ENCODE measurements around the gene CFAP46. TPM values are rescaled to one million over a fixed set of nuclear protein-coding genes. Genes with fewer than 3 reads are reported as not detected.

CFAP46 gene
- total and polyA plus RNA-seq, 2 experiments from 2014 or later = 3.1 to 5.4 TPM

GRCh38 chr10:132764108-132764507, 178.3 kb downstream of the CFAP46 start:
- Mint-ChIP-seq H3K27me3 (ENCODE audit: insufficient read depth, low read depth, poor library complexity) (peaks cover 8% of the 10 kb centered on the region), H3K9me3 (peaks cover 17% of the 10 kb centered on the region), H3K36me3 (ENCODE audit: low read depth) (peaks cover 19% of the 10 kb centered on the region), H3K4me3 (no peak overlapping the region), H3K4me1 (no peaks in the 10 kb centered on the region; the same call in 2 of the 3 replicates), H3K27ac (peak overlapping the region; percentile 89)
- H3K27me3 ChIP-seq (ENCODE audit: insufficient read depth) = no peaks in the 10 kb centered on the region
- H3K79me2 ChIP-seq (replicated peaks; ENCODE audit: insufficient read depth) = no peaks in the 10 kb centered on the region
- H3K9me2 ChIP-seq (ENCODE audit: insufficient read depth) = no peaks in the 10 kb centered on the region
- 0 out of 2 replicates have a peak, but pooled peaks cover 6% of the 10 kb centered on the region for H3F3A ChIP-seq (replicated peaks; ENCODE audit: low read depth)
- H3K4me1 ChIP-seq (ENCODE audit: insufficient read depth) = no peaks in the 10 kb centered on the region
- ATAC-seq (no peak), DNase-seq (ENCODE audit: low spot score) (no peak)
- no peaks in the 10 kb centered on the region for H3K36me3 ChIP-seq (ENCODE audit: insufficient read depth)
- H3K4me2 ChIP-seq = no peak overlapping the region
- H3K27ac ChIP-seq (ENCODE audit: low read depth) = no peak overlapping the region
- H4K20me1 ChIP-seq (replicated peaks; ENCODE audit: insufficient read depth) = no peaks in the 10 kb centered on the region
- H3K4me3 ChIP-seq = no peak overlapping the region
- no peak for TF ChIP-seq STAT1 (IDR thresholded peaks at IDR 0.05; ENCODE audit: unreplicated experiment)
- TF ChIP-seq EZH2 (IDR thresholded peaks at IDR 0.05; ENCODE audit: low read depth, unreplicated experiment) = no peak
- TF ChIP-seq CREB1 (CRISPR knock-in tag; IDR thresholded peaks at IDR 0.05; ENCODE audit: low read depth) = no peak
- no peak for TF ChIP-seq JUNB (IDR thresholded peaks at IDR 0.05; ENCODE audit: unreplicated experiment)
- no peak for TF ChIP-seq ZNF114 (CRISPR knock-in tag; IDR thresholded peaks at IDR 0.05)
- TF ChIP-seq ETS1 (IDR thresholded peaks at IDR 0.05) = no peak
- TF ChIP-seq CTCF (conservative IDR thresholded peaks at IDR 0.05; ENCODE audit: low read depth in 2 of 2) = no peak
- TF ChIP-seq POLR2AphosphoS5 (IDR thresholded peaks at IDR 0.05; ENCODE audit: low read depth) = no peak
- no peak for TF ChIP-seq REST (IDR thresholded peaks at IDR 0.05; ENCODE audit: unreplicated experiment)
- TF ChIP-seq NANOG (IDR thresholded peaks at IDR 0.05; ENCODE audit: borderline replicate concordance) = no peak
- H2AFZ ChIP-seq = no peak overlapping the region
